ENCODE results near the gene CDR2L.

DNA sequence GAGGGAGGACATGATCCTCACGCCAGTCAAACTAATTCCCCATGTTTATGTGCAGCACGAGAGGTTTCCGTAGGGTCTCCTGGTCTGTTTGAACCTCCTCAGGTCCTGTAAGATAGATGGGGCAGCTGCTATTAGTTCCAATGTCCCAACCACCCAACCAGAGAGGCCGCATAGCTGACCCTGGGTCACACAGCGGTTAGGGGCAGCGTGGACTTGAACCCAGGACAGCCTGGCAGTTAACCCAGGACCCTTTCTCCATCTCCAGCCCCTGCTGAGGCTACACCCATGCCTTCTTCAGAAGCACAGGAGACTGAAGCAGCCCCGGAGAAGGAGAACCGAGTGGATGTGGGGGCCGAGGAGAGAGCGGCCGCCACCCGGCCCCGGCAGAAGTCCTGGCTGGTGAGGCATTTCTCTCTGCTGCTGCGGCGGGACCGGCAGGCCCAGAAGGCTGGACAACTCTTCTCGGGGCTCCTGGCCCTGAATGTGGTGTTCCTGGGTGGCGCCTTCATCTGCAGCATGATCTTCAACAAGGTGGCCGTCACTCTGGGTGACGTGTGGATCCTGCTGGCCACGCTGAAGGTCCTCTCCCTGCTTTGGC is 46.2 kb upstream of the CDR2L start:
- TF ChIP-seq, protein P1, sequence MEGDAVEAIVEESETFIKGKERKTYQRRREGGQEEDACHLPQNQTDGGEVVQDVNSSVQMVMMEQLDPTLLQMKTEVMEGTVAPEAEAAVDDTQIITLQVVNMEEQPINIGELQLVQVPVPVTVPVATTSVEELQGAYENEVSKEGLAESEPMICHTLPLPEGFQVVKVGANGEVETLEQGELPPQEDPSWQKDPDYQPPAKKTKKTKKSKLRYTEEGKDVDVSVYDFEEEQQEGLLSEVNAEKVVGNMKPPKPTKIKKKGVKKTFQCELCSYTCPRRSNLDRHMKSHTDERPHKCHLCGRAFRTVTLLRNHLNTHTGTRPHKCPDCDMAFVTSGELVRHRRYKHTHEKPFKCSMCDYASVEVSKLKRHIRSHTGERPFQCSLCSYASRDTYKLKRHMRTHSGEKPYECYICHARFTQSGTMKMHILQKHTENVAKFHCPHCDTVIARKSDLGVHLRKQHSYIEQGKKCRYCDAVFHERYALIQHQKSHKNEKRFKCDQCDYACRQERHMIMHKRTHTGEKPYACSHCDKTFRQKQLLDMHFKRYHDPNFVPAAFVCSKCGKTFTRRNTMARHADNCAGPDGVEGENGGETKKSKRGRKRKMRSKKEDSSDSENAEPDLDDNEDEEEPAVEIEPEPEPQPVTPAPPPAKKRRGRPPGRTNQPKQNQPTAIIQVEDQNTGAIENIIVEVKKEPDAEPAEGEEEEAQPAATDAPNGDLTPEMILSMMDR (IDR thresholded peaks at IDR 0.05; ENCODE audit: low read depth, low read length, poor library complexity, severe bottlenecking) = no peak
- no peak for TF ChIP-seq EZH2phosphoT487 (IDR thresholded peaks at IDR 0.05; ENCODE audit: borderline replicate concordance, low read length)

Measured in DOHH2 (cell line).